Keratinocyte (primary cell): ENCODE measurements around the gene NSG1. TPM values are rescaled to one million over a fixed set of nuclear protein-coding genes. Genes with fewer than 3 reads are reported as not detected.

Source experiments
- DNase-seq: peaks from one replicate; pipeline ENCODE4 v3.0.0-alpha.2; 2011; ENCODE audit warnings: low read depth, missing footprints, low spot score
- FAIRE-seq: peaks from 2 replicates; lab custom pipeline; 2011; peaks lifted over from hg19 to GRCh38; lab: Jason Lieb, UNC
- H2AFZ ChIP-seq: 2 replicates; pipeline ENCODE4 v1.6.0; 2012; ENCODE audit warnings: low read length, control low read depth, inconsistent platforms; ENCODE audit not compliant: control insufficient read depth
- H3K27ac ChIP-seq: 2 replicates; pipeline ENCODE4 v1.5.1; 2011; ENCODE audit warnings: low read length; ENCODE audit not compliant: control insufficient read depth, insufficient read depth
- H3K27me3 ChIP-seq: 3 replicates; pipeline ENCODE4 v1.6.0; 2011; ENCODE audit warnings: low read length; ENCODE audit not compliant: control insufficient read depth, insufficient read depth; ENCODE audit errors: extremely low read depth
- H3K36me3 ChIP-seq, 2 experiments: 2 replicates in 1 of 2; 3 replicates in 1 of 2; pipeline ENCODE4 v1.5.1; 2011; ENCODE audit warnings: low read length in 2 of 2, mild to moderate bottlenecking in 1 of 2; ENCODE audit not compliant: control insufficient read depth in 2 of 2, insufficient read depth in 2 of 2; ENCODE audit errors: extremely low read depth in 1 of 2
- H3K4me1 ChIP-seq: 3 replicates; pipeline ENCODE4 v1.5.1; 2011; ENCODE audit warnings: low read length; ENCODE audit not compliant: control insufficient read depth, insufficient read depth; ENCODE audit errors: extremely low read depth
- H3K4me2 ChIP-seq: 3 replicates; pipeline ENCODE4 v1.6.0; 2011; ENCODE audit warnings: low read depth, low read length; ENCODE audit not compliant: control insufficient read depth, insufficient read depth; ENCODE audit errors: extremely low read depth
- H3K4me3 ChIP-seq, 3 experiments: fragments of 200-600 bp in 1 of 3; sonication (generic) in 1 of 3; 2 replicates in 2 of 3; 3 replicates in 1 of 3; pipeline ENCODE4 v1.5.1; 2011 to 2016; ENCODE audit warnings: low read length in 3 of 3, mild to moderate bottlenecking in 3 of 3, control low read depth in 2 of 3, inconsistent platforms in 1 of 3, low read depth in 1 of 3, mixed read lengths in 1 of 3, mixed run types in 1 of 3, moderate library complexity in 1 of 3; ENCODE audit not compliant: control insufficient read depth in 2 of 3, insufficient read depth in 2 of 3; ENCODE audit errors: extremely low read depth in 1 of 3
- H3K79me2 ChIP-seq: 2 replicates; pipeline ENCODE4 v1.6.0; 2012; ENCODE audit warnings: low read length; ENCODE audit not compliant: control insufficient read depth, insufficient read depth
- H3K9ac ChIP-seq: 3 replicates; pipeline ENCODE4 v1.6.0; 2011; ENCODE audit warnings: low read length; ENCODE audit not compliant: control insufficient read depth, insufficient read depth; ENCODE audit errors: extremely low read depth
- H3K9me1 ChIP-seq: 3 replicates; pipeline ENCODE4 v1.6.0; 2011; ENCODE audit warnings: low read length; ENCODE audit not compliant: control insufficient read depth, insufficient read depth; ENCODE audit errors: extremely low read depth
- H3K9me3 ChIP-seq: 2 replicates; pipeline ENCODE4 v1.5.1; 2012; ENCODE audit warnings: low read depth, low read length; ENCODE audit not compliant: control insufficient read depth
- H4K20me1 ChIP-seq: 3 replicates; pipeline ENCODE4 v1.6.0; 2011; ENCODE audit warnings: low read length; ENCODE audit not compliant: control insufficient read depth, insufficient read depth; ENCODE audit errors: extremely low read depth
- CTCF ChIP-seq, 3 experiments: IDR thresholded peaks in 1 of 3; conservative IDR thresholded peaks in 1 of 3; optimal IDR thresholded peaks in 1 of 3; 2 replicates in 2 of 3; 3 replicates in 1 of 3; pipeline versions ENCODE3 to v1.5.1; 2011; ENCODE audit warnings: low read length in 3 of 3, mild to moderate bottlenecking in 3 of 3, moderate library complexity in 2 of 3, control low read depth in 1 of 3, inconsistent platforms in 1 of 3; ENCODE audit not compliant: insufficient read depth in 2 of 3; ENCODE audit errors: extremely low read depth in 1 of 3
- EZH2 ChIP-seq: IDR thresholded peaks from one replicate; pipeline ENCODE4 v1.6.1; 2012; ENCODE audit warnings: inconsistent platforms, mild to moderate bottlenecking, low read length, moderate library complexity
- dilution Hi-C: fragments of 300-500 bp; cut with MboI; formaldehyde crosslinking; loops from one replicate; pipeline ENCODE4 v1.7.0; 2020; ENCODE audit warnings: low sequenced_read_pairs; ENCODE audit not compliant: extremely low pct_ligation_motif_present
- polyA plus RNA-seq, 5 experiments: library from polyadenylated mRNA; depleted of rRNA in 3 of 5; stranded (reverse) in 3 of 5; stranded (forward) in 1 of 5; unstranded in 1 of 5; fragments of >200 nt; gene quantifications; 1 replicate in 1 of 5; 2 replicates in 3 of 5; 3 replicates in 1 of 5; pipeline versions ENCODE4 v1.2.1 to v1.2.3, GENCODE V29; 2011 to 2012; ENCODE audit warnings: missing spikeins in 2 of 5, low read depth in 1 of 5, low replicate concordance in 1 of 5

The NSG1 gene
- polyA plus RNA-seq, 1 donor (not counting 4 experiments of a cell fraction or from before 2014, with no cell fraction given), result 49.3 TPM

DNA sequence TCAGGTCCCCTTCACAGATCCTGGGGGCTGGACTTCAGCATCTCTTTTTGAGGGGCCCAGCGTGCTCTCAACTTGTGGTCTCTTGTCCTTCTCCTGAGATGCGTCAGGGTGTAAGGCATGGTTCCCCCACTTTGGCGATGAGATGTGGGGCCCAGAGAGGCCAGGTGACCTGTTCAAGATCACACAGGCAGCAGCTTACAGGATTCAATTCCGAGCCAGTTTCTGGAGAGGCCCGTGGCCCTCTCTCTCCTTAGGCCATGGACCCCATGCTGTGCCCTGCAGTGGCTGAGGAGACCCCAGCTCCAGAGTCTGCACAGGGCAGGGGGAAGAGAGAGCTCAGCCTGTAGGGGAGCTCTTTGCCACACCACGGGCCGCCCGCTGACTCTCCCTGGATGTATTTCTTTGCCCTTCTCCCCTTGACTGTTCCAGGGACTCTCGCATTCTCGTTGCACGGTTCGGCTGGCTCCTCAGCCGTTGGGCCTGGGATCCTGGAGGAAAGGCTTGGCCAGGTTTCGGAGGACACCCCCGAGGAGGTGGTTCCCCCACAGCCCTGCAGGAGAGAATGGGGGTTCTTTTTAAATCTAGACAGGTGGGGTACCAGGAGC lies 18.6 kb downstream of the NSG1 start:
- Histone ChIP-seq H3K4me2 (no peak overlapping the region), H3K9me3 (no peaks in the 10 kb centered on the region), H3K9me1 (no peaks in the 10 kb centered on the region), H3K79me2 (no peaks in the 10 kb centered on the region), H2AFZ (no peak overlapping the region), H3K27ac (no peak overlapping the region), H3K4me1 (peaks cover 18% of the 10 kb centered on the region), H3K27me3 (no peaks in the 10 kb centered on the region), H3K4me3 (no peak overlapping the region), H3K9ac (no peak overlapping the region), H4K20me1 (peaks cover 6% of the 10 kb centered on the region), H3K36me3 (peaks cover 0 to 6% of the 10 kb centered on the region in 2 experiments)
- DNase-seq, result no peak
- TF ChIP-seq EZH2, result no peak
- FAIRE-seq, result no peak
- dilution Hi-C loops, result no loop called here

DNA sequence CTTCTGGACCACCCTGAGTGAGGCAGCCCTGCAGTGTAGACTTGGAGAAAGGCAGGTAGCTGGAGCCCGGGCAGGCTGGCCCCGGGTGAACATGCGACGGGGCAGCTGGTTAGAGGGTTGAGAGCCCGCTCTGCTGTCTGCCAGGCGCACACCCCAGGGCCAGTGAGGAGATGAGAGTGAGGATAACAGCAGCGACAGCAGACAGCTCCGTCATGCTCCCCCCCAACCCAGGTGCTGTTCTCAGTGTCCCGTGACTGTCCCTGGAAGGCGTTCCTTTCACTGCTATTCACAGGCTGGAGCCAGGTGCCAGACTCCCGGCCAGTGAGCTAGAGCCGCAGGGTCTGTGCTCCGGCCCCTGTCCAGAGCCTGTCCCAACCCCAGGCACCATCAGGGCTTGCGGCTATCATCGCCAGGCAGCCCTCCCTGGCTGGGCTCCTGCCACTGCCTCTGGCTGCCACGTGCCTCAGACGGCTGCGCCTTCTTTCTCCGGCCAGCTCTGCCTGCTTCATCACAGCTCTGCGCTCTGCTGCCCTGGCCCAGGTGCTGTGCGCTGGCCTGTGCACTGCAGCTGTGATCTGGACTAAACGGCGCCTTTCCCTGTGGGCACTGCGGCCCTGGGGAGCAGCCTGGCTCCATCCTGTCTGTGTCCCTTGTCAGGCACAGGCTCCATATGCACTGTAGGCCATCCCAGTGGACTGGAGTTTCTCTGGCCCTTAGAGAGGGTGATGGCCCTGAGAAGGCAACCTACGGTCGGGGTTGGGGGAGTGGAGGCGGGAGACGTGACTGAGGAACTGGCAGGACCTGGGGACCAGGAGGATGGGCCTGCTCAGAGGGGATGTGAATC lies 19.8 kb downstream of the NSG1 start:
- H3K9ac ChIP-seq, result no peak overlapping the region
- no peak overlapping the region for H3K4me2 ChIP-seq
- no peaks in the 10 kb centered on the region for H3K9me1 ChIP-seq
- no peak overlapping the region for H2AFZ ChIP-seq
- H3K79me2 ChIP-seq, result no peaks in the 10 kb centered on the region
- H3K4me1 ChIP-seq, result peaks cover 18% of the 10 kb centered on the region
- no peak for TF ChIP-seq CTCF (optimal IDR thresholded peaks at IDR 0.05 in 1 of 3, IDR thresholded peaks at IDR 0.05 in 1 of 3, conservative IDR thresholded peaks at IDR 0.05 in 1 of 3; ENCODE audit: extremely low read depth in 1 of 3, insufficient read depth in 2 of 3, low read length in 3 of 3)
- TF ChIP-seq EZH2, result no peak
- DNase-seq (no peak), FAIRE-seq (no peak)
- dilution Hi-C loops, result no loop called here
- peaks cover 6% of the 10 kb centered on the region for H4K20me1 ChIP-seq
- H3K4me3 ChIP-seq, result no peak overlapping the region
- H3K27ac ChIP-seq, result no peak overlapping the region
- H3K9me3 ChIP-seq, result no peaks in the 10 kb centered on the region
- H3K27me3 ChIP-seq, result no peaks in the 10 kb centered on the region
- H3K36me3 ChIP-seq, result peaks cover 0 to 8% of the 10 kb centered on the region in 2 experiments
